Trophoblast cell (in vitro differentiated cells and primary cell): ENCODE results near the gene SRBD1.
A peak's percentile ranks its signal among the peaks of the same experiment; 100 is the strongest.

ENCODE experiments used
- DNase-seq, 2 donors: peaks; one replicate each; pipeline ENCODE4 v3.0.0-alpha.2; 2016
- H2AFZ ChIP-seq: 2 replicates; pipeline ENCODE4 v1.6.1; 2013; ENCODE audit warnings: low read length, moderate library complexity, mild to moderate bottlenecking; ENCODE audit not compliant: insufficient read depth, poor library complexity
- H2AK5ac ChIP-seq: 2 replicates; pipeline ENCODE4 v1.6.1; 2013; ENCODE audit warnings: mild to moderate bottlenecking, low read length
- H2BK120ac ChIP-seq: 2 replicates; pipeline ENCODE4 v1.6.1; 2013; ENCODE audit warnings: low read length, mild to moderate bottlenecking, moderate library complexity; ENCODE audit not compliant: insufficient read depth, poor library complexity
- H2BK12ac ChIP-seq: 2 replicates; pipeline ENCODE4 v1.6.1; 2013; ENCODE audit warnings: mild to moderate bottlenecking, low read length, moderate library complexity
- H2BK5ac ChIP-seq: 2 replicates; pipeline ENCODE4 v1.6.1; 2013; ENCODE audit warnings: low read length, low read depth, moderate library complexity, mild to moderate bottlenecking; ENCODE audit not compliant: poor library complexity
- H3K14ac ChIP-seq: 2 replicates; pipeline ENCODE4 v1.6.1; 2013; ENCODE audit warnings: mild to moderate bottlenecking, low read length
- H3K18ac ChIP-seq: 2 replicates; pipeline ENCODE4 v1.6.1; 2013; ENCODE audit warnings: mild to moderate bottlenecking, low read length
- H3K23ac ChIP-seq: 2 replicates; pipeline ENCODE4 v1.6.1; 2013; ENCODE audit warnings: low read length
- H3K27ac ChIP-seq: 2 replicates; pipeline ENCODE4 v1.5.1; 2013; ENCODE audit warnings: low read depth, mild to moderate bottlenecking, inconsistent platforms, low read length, moderate library complexity
- H3K27me3 ChIP-seq: 2 replicates; pipeline ENCODE4 v1.6.1; 2013; ENCODE audit warnings: inconsistent platforms, mild to moderate bottlenecking, low read length, moderate library complexity; ENCODE audit not compliant: insufficient read depth
- H3K36me3 ChIP-seq, 2 experiments: 1 replicate in 1 of 2; 2 replicates in 1 of 2; pipeline ENCODE4 v1.6.1; 2013; ENCODE audit warnings: low read length in 2 of 2, mild to moderate bottlenecking in 2 of 2, moderate library complexity in 1 of 2; ENCODE audit not compliant: insufficient read depth in 2 of 2, control insufficient read depth in 1 of 2
- H3K4ac ChIP-seq: 2 replicates; pipeline ENCODE4 v1.6.1; 2013; ENCODE audit warnings: low read depth, mild to moderate bottlenecking, low read length, moderate library complexity
- H3K4me1 ChIP-seq, 2 experiments: 1 replicate in 1 of 2; 2 replicates in 1 of 2; pipeline ENCODE4 v1.6.1; 2013; ENCODE audit warnings: low read length in 2 of 2, mild to moderate bottlenecking in 2 of 2, moderate library complexity in 1 of 2; ENCODE audit not compliant: insufficient read depth in 2 of 2, control insufficient read depth in 1 of 2
- H3K4me2 ChIP-seq: 2 replicates; pipeline ENCODE4 v1.6.1; 2013; ENCODE audit warnings: inconsistent platforms, mild to moderate bottlenecking, low read length, moderate library complexity
- H3K4me3 ChIP-seq: 2 replicates; pipeline ENCODE4 v1.5.1; 2013; ENCODE audit warnings: mild to moderate bottlenecking, low read depth, low read length, inconsistent platforms
- H3K79me1 ChIP-seq: one replicate; pipeline ENCODE4 v1.6.1; 2013; ENCODE audit warnings: low read length
- H3K79me2 ChIP-seq: 2 replicates; pipeline ENCODE4 v1.6.1; 2013; ENCODE audit warnings: low read length, mild to moderate bottlenecking; ENCODE audit not compliant: control insufficient read depth, insufficient read depth, poor library complexity
- H3K9ac ChIP-seq: 2 replicates; pipeline ENCODE4 v1.6.1; 2013; ENCODE audit warnings: mild to moderate bottlenecking, low read length
- H3K9me3 ChIP-seq: 2 replicates; pipeline ENCODE4 v1.6.1; 2013; ENCODE audit warnings: low read depth, mild to moderate bottlenecking, control low read depth, inconsistent platforms, low read length; ENCODE audit not compliant: insufficient read depth
- H4K12ac ChIP-seq: 2 replicates; pipeline ENCODE4 v1.6.1; 2013; ENCODE audit warnings: low read depth, mild to moderate bottlenecking, low read length, moderate library complexity
- H4K8ac ChIP-seq: 2 replicates; pipeline ENCODE4 v1.6.1; 2013; ENCODE audit warnings: low read depth, mild to moderate bottlenecking, low read length, moderate library complexity
- H4K91ac ChIP-seq: one replicate; pipeline ENCODE4 v1.6.1; 2013; ENCODE audit warnings: low read depth, mild to moderate bottlenecking, low read length, moderate library complexity
- WGBS: extraction: QIAGEN DNeasy Blood & Tissue Kit; methylation state at CpG from one replicate; pipeline ENCODE4 v1.1.7; 2013; ENCODE audit warnings: missing lambda C conversion rate; ENCODE audit not compliant: insufficient read length, insufficient coverage; ENCODE audit errors: extremely low coverage; 5-methylcytosine and 5-hydroxymethylcytosine counted together

SRBD1 gene

GRCh38 chr2:45602624-45603023 lies 8.4 kb downstream of the SRBD1 start:
- no CpG with 5 or more reads among the region's 2 CpGs for WGBS
- Histone ChIP-seq H4K12ac (no peak overlapping the region), H2BK5ac (no peak overlapping the region), H2BK120ac (no peak overlapping the region), H3K9me3 (no peaks in the 10 kb centered on the region), H3K4ac (no peak overlapping the region), H3K27me3 (no peaks in the 10 kb centered on the region), H3K79me1 (no peaks in the 10 kb centered on the region), H3K79me2 (no peaks in the 10 kb centered on the region), H3K4me2 (no peak overlapping the region), H4K91ac (no peak overlapping the region), H4K8ac (no peak overlapping the region), H3K14ac (no peak overlapping the region), H3K9ac (no peak overlapping the region), H3K23ac (no peak overlapping the region), H3K4me1 (no peaks in the 10 kb centered on the region), H3K4me3 (no peak overlapping the region), H2BK12ac (no peak overlapping the region), H2AK5ac (no peak overlapping the region), H3K18ac (no peak overlapping the region), H3K27ac (no peak overlapping the region), H2AFZ (no peak overlapping the region), H3K36me3 (peaks cover 5 to 17% of the 10 kb centered on the region in 2 experiments)
- no peak for DNase-seq

- Histone ChIP-seq H3K9me3 (no peaks in the 10 kb centered on the region), H3K23ac (no peak overlapping the region), H2BK120ac (no peak overlapping the region), H3K36me3 (peaks cover 3 to 19% of the 10 kb centered on the region in 2 experiments), H3K18ac (no peak overlapping the region), H2BK12ac (no peak overlapping the region), H2AFZ (no peak overlapping the region), H3K4ac (no peak overlapping the region), H4K8ac (no peak overlapping the region), H3K4me1 (no peaks in the 10 kb centered on the region), H3K27me3 (no peaks in the 10 kb centered on the region), H3K4me2 (no peak overlapping the region), H3K9ac (no peak overlapping the region), H3K79me2 (no peaks in the 10 kb centered on the region), H4K12ac (no peak overlapping the region), H3K14ac (no peak overlapping the region), H3K27ac (no peak overlapping the region), H2BK5ac (no peak overlapping the region), H3K4me3 (no peak overlapping the region), H4K91ac (no peak overlapping the region), H3K79me1 (no peaks in the 10 kb centered on the region), H2AK5ac (no peak overlapping the region)
- WGBS = no CpG with 5 or more reads among the region's 4 CpGs
- DNase-seq = no peak
These were observed 12.5 kb downstream of the SRBD1 start for GRCh38 chr2:45598545-45598944.

GRCh38 chr2:45596761-45597160 lies 14.3 kb downstream of the SRBD1 start:
- Histone ChIP-seq H2AFZ (no peak overlapping the region), H3K4me2 (no peak overlapping the region), H3K9me3 (no peaks in the 10 kb centered on the region), H3K23ac (no peak overlapping the region), H3K36me3 (peaks cover 3 to 16% of the 10 kb centered on the region in 2 experiments), H3K79me2 (no peaks in the 10 kb centered on the region), H4K12ac (no peak overlapping the region), H3K4me3 (no peak overlapping the region), H2BK12ac (no peak overlapping the region), H2BK5ac (no peak overlapping the region), H3K9ac (no peak overlapping the region), H3K18ac (no peak overlapping the region), H2AK5ac (no peak overlapping the region), H2BK120ac (no peak overlapping the region), H3K79me1 (no peaks in the 10 kb centered on the region), H3K27me3 (no peaks in the 10 kb centered on the region), H3K27ac (no peak overlapping the region), H4K8ac (no peak overlapping the region), H3K4me1 (no peaks in the 10 kb centered on the region), H3K14ac (no peak overlapping the region), H4K91ac (no peak overlapping the region), H3K4ac (no peak overlapping the region)
- no peak for DNase-seq
- no CpG with 5 or more reads among the region's 1 CpG for WGBS

- Histone ChIP-seq H4K91ac (no peak overlapping the region), H4K8ac (no peak overlapping the region), H3K79me1 (no peaks in the 10 kb centered on the region), H3K9ac (no peak overlapping the region), H4K12ac (no peak overlapping the region), H3K36me3 (peaks cover 3 to 13% of the 10 kb centered on the region in 2 experiments), H2BK5ac (no peak overlapping the region), H3K4me3 (no peak overlapping the region), H3K4me1 (no peaks in the 10 kb centered on the region), H3K4me2 (no peak overlapping the region), H3K27ac (no peak overlapping the region), H3K79me2 (no peaks in the 10 kb centered on the region), H2BK120ac (no peak overlapping the region), H3K14ac (no peak overlapping the region), H3K9me3 (no peaks in the 10 kb centered on the region), H3K23ac (no peak overlapping the region), H3K4ac (no peak overlapping the region), H3K18ac (no peak overlapping the region), H2BK12ac (no peak overlapping the region), H3K27me3 (no peaks in the 10 kb centered on the region), H2AK5ac (no peak overlapping the region), H2AFZ (no peak overlapping the region)
- no CpG with 5 or more reads among the region's 4 CpGs for WGBS
- DNase-seq = peak in 1 of 2 donors; percentile 7
These were observed 15.2 kb downstream of the SRBD1 start for GRCh38 chr2:45595721-45596435.
